Hepatocyte (in vitro differentiated cells): ENCODE measurements around the gene KIF7.

Experiments
- CTCF ChIP-seq: fragments of 200-600 bp; sonication (generic); IDR thresholded peaks from 2 replicates; pipeline ENCODE4 v1.5.1; 2016; ENCODE audit warnings: antibody characterized with exemption, mild to moderate bottlenecking; ENCODE audit not compliant: poor library complexity
- EZH2 ChIP-seq: fragments of 200-600 bp; sonication (generic); IDR thresholded peaks from 2 replicates; pipeline ENCODE4 v1.6.1; 2016; ENCODE audit warnings: antibody characterized with exemption, mild to moderate bottlenecking, borderline replicate concordance
- EZH2phosphoT487 ChIP-seq: fragments of 200-600 bp; sonication (generic); IDR thresholded peaks from one replicate; pipeline ENCODE4 v1.6.1; 2018; ENCODE audit warnings: antibody characterized with exemption, mild to moderate bottlenecking, low read depth, moderate library complexity; ENCODE audit not compliant: unreplicated experiment, severe bottlenecking

- TF ChIP-seq CTCF (no peak), EZH2 (no peak), EZH2phosphoT487 (no peak)
Measured at GRCh38 chr15:89668171-89668570, 12.9 kb upstream of the KIF7 start.
